IMR-90 (cell line): ENCODE results near the gene TAF3. TPM values are rescaled to one million over a fixed set of nuclear protein-coding genes. Genes with fewer than 3 reads are reported as not detected.

Source experiments
- ATAC-seq: fragments of 200-7000 bp; cut with Tn5 transposase; 2 replicates; pipeline ENCODE4 v1.9.1; 2020; ENCODE audit warnings: low read depth, mild to moderate bottlenecking, moderate library complexity
- BruUV-seq: library from RNA; stranded (reverse); fragments of 400-500 nt; replicated peaks from 2 replicates; lab custom pipeline; 2021; lab: Mats Ljungman, UMichigan
- CTCF ChIA-PET: fragments of 300-600 bp; formaldehyde crosslinking; extraction: SDS; loops from one replicate; lab custom pipeline; 2021; ENCODE audit warnings: antibody characterized with exemption; lab: Yijun Ruan, JAX
- POLR2A ChIA-PET: fragments of 300-600 bp; sonication (Branson Sonifier 250); formaldehyde crosslinking; loops from one replicate; lab custom pipeline; 2022; ENCODE audit warnings: antibody characterized with exemption; ENCODE audit not compliant: unreplicated experiment; lab: Charles Lee
- DNase-seq: peaks from one replicate; pipeline ENCODE4 v3.0.0; 2013
- H2AFZ ChIP-seq: replicated peaks from 2 replicates; pipeline ENCODE3; 2013; ENCODE audit warnings: low read length, mild to moderate bottlenecking; ENCODE audit not compliant: poor library complexity
- H2AK5ac ChIP-seq: 2 replicates; pipeline ENCODE4 v1.6.1; 2013; ENCODE audit warnings: low read depth, low read length, inconsistent platforms
- H2AK9ac ChIP-seq: replicated peaks from 2 replicates; pipeline ENCODE3; 2013; ENCODE audit warnings: mild to moderate bottlenecking, low read depth, low read length, moderate library complexity; ENCODE audit not compliant: poor library complexity
- H2BK120ac ChIP-seq: 2 replicates; pipeline ENCODE4 v1.6.1; 2013; ENCODE audit warnings: low read depth, low read length, inconsistent platforms
- H2BK15ac ChIP-seq: 3 replicates; pipeline ENCODE4 v1.6.1; 2013; ENCODE audit warnings: low read depth, low read length, inconsistent platforms
- H2BK20ac ChIP-seq: 2 replicates; pipeline ENCODE4 v1.6.1; 2013; ENCODE audit warnings: low read depth, mild to moderate bottlenecking, inconsistent platforms, low read length, moderate library complexity
- H2BK5ac ChIP-seq: 2 replicates; pipeline ENCODE4 v1.6.1; 2013; ENCODE audit warnings: mild to moderate bottlenecking, low read depth, low read length, inconsistent platforms; ENCODE audit not compliant: poor library complexity, severe bottlenecking
- H3K14ac ChIP-seq: replicated peaks from 2 replicates; pipeline ENCODE4 v1.6.1; 2013; ENCODE audit warnings: low read depth, low read length, inconsistent platforms
- H3K18ac ChIP-seq: 2 replicates; pipeline ENCODE4 v1.6.1; 2013; ENCODE audit warnings: low read depth, low read length, control low read depth
- H3K23ac ChIP-seq: 2 replicates; pipeline ENCODE4 v1.6.1; 2013; ENCODE audit warnings: low read depth, low read length, inconsistent platforms
- H3K27ac ChIP-seq: 2 replicates; pipeline ENCODE4 v1.5.1; 2013; ENCODE audit warnings: mild to moderate bottlenecking, control low read depth, low read length; ENCODE audit not compliant: insufficient read depth
- H3K27me3 ChIP-seq: 2 replicates; pipeline ENCODE4 v1.6.1; 2013; ENCODE audit warnings: low read length; ENCODE audit not compliant: control insufficient read depth, insufficient read depth
- H3K36me3 ChIP-seq: 2 replicates; pipeline ENCODE4 v1.6.1; 2013; ENCODE audit warnings: low read length, mixed read lengths; ENCODE audit not compliant: control insufficient read depth, insufficient read depth
- H3K4ac ChIP-seq: 2 replicates; pipeline ENCODE4 v1.6.1; 2013; ENCODE audit warnings: low read depth, low read length, inconsistent platforms
- H3K4me1 ChIP-seq: 2 replicates; pipeline ENCODE4 v1.6.1; 2013; ENCODE audit warnings: low read length, mixed read lengths; ENCODE audit not compliant: control insufficient read depth, insufficient read depth
- H3K4me2 ChIP-seq: 2 replicates; pipeline ENCODE4 v1.6.1; 2013; ENCODE audit warnings: low read depth, mild to moderate bottlenecking, control low read depth, low read length, moderate library complexity
- H3K4me3 ChIP-seq: 2 replicates; pipeline ENCODE4 v1.5.1; 2013; ENCODE audit warnings: low read depth, mild to moderate bottlenecking, control low read depth, low read length, moderate library complexity; ENCODE audit not compliant: insufficient read depth
- H3K56ac ChIP-seq: 2 replicates; pipeline ENCODE4 v1.6.1; 2013; ENCODE audit warnings: low read length, inconsistent platforms; ENCODE audit not compliant: insufficient read depth; ENCODE audit errors: extremely low read depth
- H3K79me1 ChIP-seq, 2 experiments: 2 replicates each; pipeline ENCODE4 v1.6.1; 2013; ENCODE audit warnings: low read length in 2 of 2, inconsistent platforms in 1 of 2, low read depth in 1 of 2
- H3K9ac ChIP-seq: 2 replicates; pipeline ENCODE4 v1.6.1; 2013; ENCODE audit warnings: low read depth, low read length, control low read depth
- H3K9me1 ChIP-seq: 2 replicates; pipeline ENCODE4 v1.6.1; 2013; ENCODE audit warnings: low read length, inconsistent platforms; ENCODE audit not compliant: insufficient read depth
- H3K9me3 ChIP-seq: 2 replicates; pipeline ENCODE4 v1.6.1; 2013; ENCODE audit warnings: low read length; ENCODE audit not compliant: control insufficient read depth, insufficient read depth
- H4K20me1 ChIP-seq: 2 replicates; pipeline ENCODE4 v1.6.1; 2013; ENCODE audit warnings: low read length, inconsistent platforms; ENCODE audit not compliant: insufficient read depth
- H4K5ac ChIP-seq: 2 replicates; pipeline ENCODE4 v1.6.1; 2013; ENCODE audit warnings: mild to moderate bottlenecking, low read depth, low read length, control low read depth
- H4K8ac ChIP-seq, 2 experiments: 2 replicates each; pipeline ENCODE4 v1.6.1; 2013; ENCODE audit warnings: low read depth in 2 of 2, low read length in 2 of 2, control low read depth in 1 of 2, inconsistent platforms in 1 of 2
- H4K91ac ChIP-seq: 2 replicates; pipeline ENCODE4 v1.6.1; 2013; ENCODE audit warnings: low read depth, low read length, inconsistent platforms; ENCODE audit not compliant: insufficient read depth
- BHLHE40 ChIP-seq: fragments of 150-350 bp; IDR thresholded peaks from 2 replicates; pipeline ENCODE4 v1.6.1; 2016; ENCODE audit warnings: mild to moderate bottlenecking, low read depth, low read length
- CHD1 ChIP-seq: IDR thresholded peaks from 2 replicates; pipeline ENCODE4 v1.6.1; 2012; ENCODE audit warnings: low read depth, low read length, improper control_type of control experiment
- ELK1 ChIP-seq: fragments of 150-350 bp; IDR thresholded peaks from 2 replicates; pipeline ENCODE4 v1.6.1; 2016; ENCODE audit warnings: low read depth, mild to moderate bottlenecking, low read length, moderate library complexity, borderline replicate concordance
- MAFK ChIP-seq: IDR thresholded peaks from 2 replicates; pipeline ENCODE4 v1.6.1; 2012; ENCODE audit warnings: low read depth, low read length, improper control_type of control experiment
- MXI1 ChIP-seq: IDR thresholded peaks from 2 replicates; pipeline ENCODE4 v1.6.1; 2012; ENCODE audit warnings: low read depth, mild to moderate bottlenecking, low read length, moderate library complexity, borderline replicate concordance
- NFE2L2 ChIP-seq: fragments of 150-350 bp; IDR thresholded peaks from 2 replicates; pipeline ENCODE4 v1.6.1; 2016; ENCODE audit warnings: low read depth, mild to moderate bottlenecking, low read length
- RAD21 ChIP-seq: IDR thresholded peaks from 2 replicates; pipeline ENCODE4 v1.6.1; 2012; ENCODE audit warnings: low read length, improper control_type of control experiment
- RCOR1 ChIP-seq: IDR thresholded peaks from 2 replicates; pipeline ENCODE4 v1.6.1; 2012; ENCODE audit warnings: mild to moderate bottlenecking, low read length, improper control_type of control experiment; ENCODE audit not compliant: insufficient replicate concordance
- RFX5 ChIP-seq: IDR thresholded peaks from 2 replicates; pipeline ENCODE4 v1.8.0; 2012; ENCODE audit warnings: low read depth, mild to moderate bottlenecking, low read length, moderate library complexity
- SMC3 ChIP-seq: fragments of 150-350 bp; IDR thresholded peaks from 2 replicates; pipeline ENCODE4 v1.6.1; 2016; ENCODE audit warnings: low read depth, mild to moderate bottlenecking, antibody characterized with exemption, low read length, moderate library complexity
- WGBS, 2 experiments: methylation state at CpG; one replicate each; pipeline versions ENCODE4 v1.1.5 to v1.1.7; 2013; ENCODE audit warnings: missing lambda C conversion rate in 2 of 2; ENCODE audit not compliant: insufficient read length in 1 of 2; ENCODE audit errors: extremely low coverage in 2 of 2; 5-methylcytosine and 5-hydroxymethylcytosine counted together
- dilution Hi-C: fragments of 300-500 bp; cut with HindIII; formaldehyde crosslinking; loops from one replicate; pipeline ENCODE4 v1.14.3; 2018; ENCODE audit warnings: low sequenced_read_pairs; ENCODE audit not compliant: unreplicated experiment
- in situ Hi-C: fragments of 300-500 bp; cut with MboI; formaldehyde crosslinking; loops from 3 replicates; pipeline ENCODE4 v1.14.3; 2019; ENCODE audit warnings: low sequenced_read_pairs, inconsistent platforms, mixed read lengths
- intact Hi-C: fragments of 100-400 bp; cut with micrococcal nuclease; formaldehyde crosslinking; loops from 2 replicates; pipeline ENCODE4 v1.10.0; 2022
- polyA plus RNA-seq, 3 experiments: library from polyadenylated mRNA; depleted of rRNA; stranded (reverse); fragments of >200 nt; gene quantifications; 2 replicates each; pipeline ENCODE4 v1.2.3, GENCODE V29; 2012; ENCODE audit warnings: low replicate concordance in 1 of 3
- total RNA-seq: library from RNA; depleted of rRNA; stranded (reverse); fragments of >200 nt; gene quantifications from 2 replicates; pipeline ENCODE4 v1.2.3, GENCODE V29; 2012

The TAF3 gene
- total and polyA plus RNA-seq, 2 of the 4 experiments (the other 2 are of a cell fraction) = 1.4 to 2.3 TPM

- H2AK5ac ChIP-seq = no peak overlapping the region
- H4K91ac ChIP-seq = no peak overlapping the region
- in situ Hi-C loops = loop anchor here (5.0 kb wide), 1 partner anchor 1332 kb away; no protein-coding TSS in a partner anchor
- no peak overlapping the region for H2BK15ac ChIP-seq
- H3K27me3 ChIP-seq = no peaks in the 10 kb centered on the region
- no peaks in the 10 kb centered on the region for H3K4me1 ChIP-seq
- POLR2A ChIA-PET = no interaction called here
- H3K4ac ChIP-seq = no peak overlapping the region
- H2BK120ac ChIP-seq = no peak overlapping the region
- H4K5ac ChIP-seq = no peak overlapping the region
- no peak overlapping the region for H2AK9ac ChIP-seq
- no peak overlapping the region for H3K27ac ChIP-seq
- H3K14ac ChIP-seq = no peak overlapping the region
- H4K20me1 ChIP-seq = no peaks in the 10 kb centered on the region
- no peak overlapping the region for H3K4me3 ChIP-seq
- CTCF ChIA-PET = interaction anchor here (0.6 to 1.0 kb wide), 3 partner anchors 350 to 1415 kb away, joined by 3 to 4 read pairs (median 4); no protein-coding TSS in a partner anchor
- TF ChIP-seq RAD21 (no peak), RFX5 (no peak), CHD1 (no peak), NFE2L2 (no peak), MAFK (no peak), SMC3 (no peak), BHLHE40 (no peak), RCOR1 (no peak), ELK1 (no peak), MXI1 (no peak)
- H2AFZ ChIP-seq = no peak overlapping the region
- no peak overlapping the region for H2BK5ac ChIP-seq
- H3K9me3 ChIP-seq = no peaks in the 10 kb centered on the region
- no peak overlapping the region for H3K56ac ChIP-seq
- H4K8ac ChIP-seq = no peak overlapping the region
- intact Hi-C loops = loop anchor here (5.0 kb wide), 2 partner anchors 177 to 348 kb away; partner anchors contain the start of gene GATA3
- BruUV-seq = no TSS peak
- no peak overlapping the region for H2BK20ac ChIP-seq
- peaks cover 0 to 3% of the 10 kb centered on the region in 2 experiments; a peak in 2 of 4 replicates for H3K79me1 ChIP-seq
- no peak overlapping the region for H3K18ac ChIP-seq
- no peaks in the 10 kb centered on the region for H3K36me3 ChIP-seq
- no peak overlapping the region for H3K9ac ChIP-seq
- no peaks in the 10 kb centered on the region for H3K9me1 ChIP-seq
- ATAC-seq (no peak), DNase-seq (no peak)
- no peak overlapping the region for H3K4me2 ChIP-seq
- dilution Hi-C loops = no loop called here
- WGBS, 2 experiments = no CpG with 5 or more reads among the region's 2 CpGs
- no peak overlapping the region for H3K23ac ChIP-seq
Measured at GRCh38 chr10:7874864-7875263, 56.6 kb downstream of the TAF3 start.
